Colonic mucosa (tissue), 4 donors: Measurements from ENCODE around the gene CYP2F1. TPM values are rescaled to one million over a fixed set of nuclear protein-coding genes. Genes with fewer than 3 reads are reported as not detected.

ENCODE experiments used
- DNase-seq: peaks from one replicate; pipeline ENCODE4 v3.0.0-alpha.2; 2020
- H3K27ac ChIP-seq: fragments of 200-600 bp; one replicate; pipeline ENCODE4 v1.8.0; 2021
- H3K27me3 ChIP-seq: fragments of 200-600 bp; one replicate; pipeline ENCODE4 v1.8.0; 2021
- H3K36me3 ChIP-seq: fragments of 200-600 bp; one replicate; pipeline ENCODE4 v1.8.0; 2021
- H3K4me1 ChIP-seq: fragments of 200-600 bp; one replicate; pipeline ENCODE4 v1.8.0; 2021; ENCODE audit warnings: mild to moderate bottlenecking
- H3K4me3 ChIP-seq: fragments of 200-600 bp; one replicate; pipeline ENCODE4 v1.8.0; 2021
- H3K9ac ChIP-seq, 2 donors: one replicate each; pipeline ENCODE4 v1.7.0; 2013; ENCODE audit warnings: control low read depth in 2 of 2, low read depth in 2 of 2, low read length in 2 of 2
- H3K9me3 ChIP-seq: fragments of 200-600 bp; one replicate; pipeline ENCODE4 v1.8.0; 2021
- CTCF ChIP-seq: fragments of 200-600 bp; IDR thresholded peaks from one replicate; pipeline ENCODE4 v1.8.0; 2022; ENCODE audit warnings: antibody characterized with exemption, mild to moderate bottlenecking
- intact Hi-C: fragments of 100-400 bp; cut with DNase I; formaldehyde crosslinking; loops from one replicate; pipeline ENCODE4 v1.14.1; 2022
- total RNA-seq, 2 donors: library from RNA; stranded (reverse); fragmentation: NEBNext Ultra II Directional in 1 of 2; extraction: Animal tissue kit (Norgen Biotek cat#: 25700) in 1 of 2; gene quantifications; one replicate each; pipeline ENCODE4 v1.2.1, GENCODE V29; 2021
- donor health status: healthy.
- donor health status: DM: no; HTN: no; CAD: no.
- donor health status: DM: no; HTN: no; CAD: no.

CYP2F1 gene
- total RNA-seq, 2 donors from 2014 or later = not detected

- H3K9ac ChIP-seq = peak overlapping the region in 1 of 2 donors; percentile 77
- H3K27me3 ChIP-seq = no peaks in the 10 kb centered on the region
- H3K36me3 ChIP-seq = no peaks in the 10 kb centered on the region
- DNase-seq = peak; percentile 88
- intact Hi-C loops = no loop called here
- H3K9me3 ChIP-seq = no peaks in the 10 kb centered on the region
- H3K4me1 ChIP-seq = peaks cover 5% of the 10 kb centered on the region
- peak overlapping the region; percentile 72 for H3K27ac ChIP-seq
- TF ChIP-seq CTCF = no peak
- H3K4me3 ChIP-seq = peak overlapping the region; percentile 7
Measured at GRCh38 chr19:41175801-41176777, 61.9 kb downstream of the CYP2F1 start.

Other genes starting within 250 kb of the CYP2F1 start
- gene CYP2A7, start 232.2 kb upstream of the CYP2F1 start, total RNA-seq = under 1 TPM in 1 of 2 donors, not detected in 1; 0.37 TPM
- gene CYP2B6, start 123.2 kb upstream of the CYP2F1 start, total RNA-seq = 1 to 10 TPM; 2.6 to 4.6 TPM
- not detected for gene CYP2A13, start 26.0 kb upstream of the CYP2F1 start, total RNA-seq
- gene CYP2S1, start 78.8 kb downstream of the CYP2F1 start, total RNA-seq = 100 to 1,000 TPM; 114 to 152 TPM
- gene AXL, start 104.8 kb downstream of the CYP2F1 start, total RNA-seq = 10 to 100 TPM in 1 of 2 donors, 1 to 10 TPM in 1; 6.2 to 21.4 TPM
- 100 to 1,000 TPM; 179 to 233 TPM for gene HNRNPUL1, start 149.9 kb downstream of the CYP2F1 start, total RNA-seq
- gene CCDC97, start 195.7 kb downstream of the CYP2F1 start, total RNA-seq = 10 to 100 TPM; 20.6 to 30.5 TPM
- 10 to 100 TPM in 1 of 2 donors, 1 to 10 TPM in 1; 7.7 to 14.6 TPM for gene TGFB1, start 239.5 kb downstream of the CYP2F1 start, total RNA-seq
- 10 to 100 TPM in 1 of 2 donors, 1 to 10 TPM in 1; 8.4 to 10.4 TPM for gene B9D2, start 249.7 kb downstream of the CYP2F1 start, total RNA-seq